ENCODE results near the gene NUBP2. TPM values are rescaled to one million over a fixed set of nuclear protein-coding genes. Genes with fewer than 3 reads are reported as not detected.

NUBP2 gene
- total RNA-seq, 1 experiment from 2014 or later, result 103 TPM

- Histone ChIP-seq H3K79me2 (ENCODE audit: insufficient read depth, low read length) (no peaks in the 10 kb centered on the region), H3K4me2 (ENCODE audit: low read length) (no peak overlapping the region), H3K4me3 (replicated peaks in 1 of 2; ENCODE audit: low read depth in 1 of 2, low read length in 2 of 2) (no peak overlapping the region), H3K9me3 (ENCODE audit: control insufficient read depth in 1 of 2, insufficient read depth in 1 of 2, low read depth in 1 of 2, low read length in 2 of 2) (no peaks in the 10 kb centered on the region; a peak in 2 of 4 replicates), H3K9me2 (ENCODE audit: insufficient read depth) (no peaks in the 10 kb centered on the region), H3K27me3 (ENCODE audit: insufficient read depth, low read length) (no peaks in the 10 kb centered on the region), H3K9ac (ENCODE audit: low read length) (no peak overlapping the region), H3K36me3 (ENCODE audit: control insufficient read depth in 1 of 2, insufficient read depth in 2 of 2, low read length in 2 of 2) (peaks cover 5 to 6% of the 10 kb centered on the region in 2 experiments; a peak in 1 of 4 replicates), H3K27ac (ENCODE audit: low read depth, low read length) (no peak overlapping the region), H4K20me1 (ENCODE audit: insufficient read depth) (no peaks in the 10 kb centered on the region), H3K4me1 (ENCODE audit: control insufficient read depth in 1 of 2, insufficient read depth in 2 of 2, low read length in 2 of 2) (no peaks in the 10 kb centered on the region), H2AFZ (ENCODE audit: low read depth, low read length, poor library complexity, severe bottlenecking) (no peak overlapping the region)
- ATAC-seq, result no peak
- intact Hi-C loops (cut with micrococcal nuclease), result no loop called here
- POLR2A ChIA-PET, result no interaction called here
- BruUV-seq (replicated peaks), result TSS peak; percentile 38
- CTCF ChIA-PET, result no interaction called here
- no peak for DNase-seq (ENCODE audit: low read depth, low spot score)
- RAD21 ChIA-PET (ENCODE audit: low non-redundant PET in 1 of 2, low total read pairs in 2 of 2, uncharacterized antibody in 2 of 2, unreplicated experiment in 2 of 2), result no interaction called here
- TF ChIP-seq ELF1 (IDR thresholded peaks at IDR 0.05; ENCODE audit: borderline replicate concordance, low read depth) (no peak), POLR2A (IDR thresholded peaks at IDR 0.05; ENCODE audit: borderline replicate concordance, extremely low read depth, insufficient read depth, insufficient read length) (no peak), CEBPB (IDR thresholded peaks at IDR 0.05; ENCODE audit: low read depth) (no peak), CBX3 (IDR thresholded peaks at IDR 0.05; ENCODE audit: low read depth) (no peak), JUND (IDR thresholded peaks at IDR 0.05) (no peak), EZH2phosphoT487 (IDR thresholded peaks at IDR 0.05; ENCODE audit: borderline replicate concordance) (no peak), YY1 (IDR thresholded peaks at IDR 0.05; ENCODE audit: extremely low read depth, insufficient replicate concordance, low read depth, low read length) (no peak), EGR1 (IDR thresholded peaks at IDR 0.05; ENCODE audit: low read depth) (no peak), POLR2AphosphoS5 (IDR thresholded peaks at IDR 0.05; ENCODE audit: low read depth, low read length) (no peak), CTCF (IDR thresholded peaks at IDR 0.05 in 2 of 3, conservative IDR thresholded peaks at IDR 0.05 in 1 of 3; ENCODE audit: borderline replicate concordance in 1 of 3, insufficient read depth in 1 of 3, low read depth in 2 of 3, low read length in 2 of 3) (no peak), MAX (IDR thresholded peaks at IDR 0.05) (no peak)
Measured at GRCh38 chr16:1743376-1744337, 39.1 kb upstream of the NUBP2 start.
